HG03342 (cell line): ENCODE measurements around the gene VAMP1.
"Not testable (repeated sequence)": the region's sequence is repeated elsewhere in the genome, so short reads cannot be mapped to it uniquely, and the experiment has no call there.

Experiments
- ATAC-seq: cut with Tn5 transposase; IDR thresholded peaks from one replicate; pipeline ENCODE4 v1.9.1; 2021; ENCODE audit warnings: mild to moderate bottlenecking, moderate library complexity; ENCODE audit not compliant: unreplicated experiment

The VAMP1 gene

DNA sequence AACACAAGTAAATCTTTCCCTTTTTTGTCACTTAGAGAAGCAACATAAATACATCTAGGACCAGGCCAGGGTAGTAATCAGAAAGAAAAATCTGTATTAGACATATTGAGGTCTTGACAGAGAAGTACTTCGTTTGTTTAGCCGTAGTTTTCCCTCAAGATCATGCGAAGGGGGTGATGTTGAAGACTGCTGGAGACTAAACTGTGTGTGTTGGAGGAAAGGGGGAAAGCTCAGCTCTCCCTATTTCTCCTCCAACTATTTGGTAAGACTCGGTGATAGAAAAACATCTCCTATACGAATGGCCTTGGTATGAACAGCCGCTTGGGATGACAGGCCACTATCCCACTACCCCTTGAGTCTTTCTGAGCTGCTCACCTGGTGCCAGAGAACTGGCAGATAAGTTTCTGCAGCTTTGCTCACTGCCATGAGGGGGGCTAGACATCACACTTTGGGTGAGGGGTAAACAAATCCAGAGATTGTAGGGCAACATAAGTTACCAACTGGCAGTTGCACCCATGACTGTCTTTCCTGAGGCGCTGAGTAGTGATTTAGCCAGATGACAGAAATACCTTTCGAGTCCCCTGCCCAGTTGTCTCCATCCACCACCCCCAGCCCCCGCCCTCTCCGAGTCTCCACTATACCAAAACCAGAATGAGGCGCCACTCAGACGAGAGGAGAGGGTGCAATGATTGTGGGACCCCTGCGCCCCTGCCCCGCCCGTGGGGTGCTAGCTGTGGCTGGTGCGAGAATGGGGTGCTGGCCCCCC lies 685 bp downstream of the VAMP1 start:
- no peak for ATAC-seq

DNA sequence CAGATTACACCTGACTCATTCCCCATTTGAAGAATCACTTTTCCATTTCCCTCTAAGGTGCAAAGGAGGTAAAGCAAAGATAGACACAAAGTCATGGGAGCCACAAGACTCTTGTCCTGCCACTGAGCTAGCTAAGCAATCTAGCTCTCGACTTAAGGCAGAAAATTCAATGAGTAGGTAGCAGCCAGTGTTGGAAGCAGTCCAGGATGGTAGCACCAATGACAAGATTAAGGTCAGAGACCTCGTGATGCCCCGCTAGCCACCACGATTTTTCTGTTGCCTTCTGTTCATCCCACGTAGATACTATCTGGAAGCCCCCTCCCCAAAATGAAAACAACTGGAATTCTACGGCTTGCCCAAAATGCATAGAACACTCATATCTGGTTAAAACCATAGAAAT lies 1.4 kb downstream of the VAMP1 start:
- ATAC-seq, result no peak

DNA sequence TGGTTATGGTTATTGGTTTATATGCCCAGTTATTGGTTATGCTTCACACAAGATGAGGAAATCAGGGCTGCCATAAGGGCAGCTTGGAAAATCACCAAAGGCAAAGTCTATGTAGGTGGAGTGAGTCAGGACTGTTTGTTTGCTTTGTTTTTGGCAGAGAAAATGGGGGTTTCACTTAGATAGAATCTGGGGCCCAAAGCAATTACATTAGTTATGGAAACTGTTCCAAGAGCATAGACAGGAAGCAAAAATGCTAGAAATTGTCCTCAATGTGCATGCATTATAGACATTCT lies 2.2 kb downstream of the VAMP1 start:
- ATAC-seq, result no peak

DNA sequence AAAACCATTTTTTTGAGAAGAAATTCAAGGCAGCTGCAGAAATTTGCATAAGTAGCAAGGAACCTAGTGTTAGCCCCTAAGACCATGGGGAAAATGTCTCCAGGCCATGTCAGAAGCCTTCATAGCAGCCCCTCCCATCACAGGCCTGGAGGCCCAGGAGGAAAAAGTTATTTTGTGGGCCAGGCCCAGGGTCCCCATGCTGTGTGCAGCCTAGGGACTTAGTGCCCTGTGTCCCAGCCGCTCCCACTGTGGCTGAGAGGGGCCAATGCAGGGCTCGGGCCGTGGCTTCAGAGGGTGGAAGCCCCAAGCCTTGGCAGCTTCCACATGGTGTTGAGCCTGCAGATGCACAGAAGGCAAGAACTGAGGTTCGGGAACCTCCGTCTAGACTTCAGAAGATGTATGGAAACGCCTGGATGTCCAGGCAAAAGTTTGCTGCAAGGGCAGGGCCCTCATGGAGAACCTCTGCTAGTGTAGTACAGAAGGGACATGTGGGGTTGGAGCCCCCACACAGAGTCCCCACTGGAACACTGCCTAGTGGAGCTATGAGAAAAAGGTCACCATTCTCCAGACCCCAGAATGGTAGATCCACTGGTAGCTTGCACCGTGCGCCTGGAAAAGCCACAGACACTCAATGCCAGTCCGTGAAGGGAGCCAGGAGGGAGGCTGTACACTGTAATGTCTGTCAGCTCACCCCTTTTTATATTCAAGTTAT lies 2.8 kb downstream of the VAMP1 start:
- ATAC-seq, result not testable (repeated sequence)

DNA sequence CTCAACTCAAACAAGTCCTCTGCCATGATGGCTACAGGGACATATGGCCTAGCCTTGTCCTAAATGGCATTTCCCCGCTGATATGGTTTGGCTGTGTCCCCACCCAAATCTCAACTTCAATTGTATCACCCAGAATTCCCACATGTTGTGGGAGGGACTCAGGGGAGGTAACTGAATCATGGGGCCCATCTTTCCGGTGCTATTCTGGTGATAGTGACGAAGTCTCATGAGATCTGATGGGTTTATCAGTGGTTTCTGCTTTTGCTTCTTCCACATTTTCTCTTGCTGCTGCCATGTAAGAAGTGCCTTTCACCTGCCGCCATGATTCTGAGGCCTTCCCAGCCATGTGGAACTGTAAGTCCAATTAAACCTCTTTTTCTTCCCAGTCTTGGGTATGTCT lies 3.7 kb downstream of the VAMP1 start:
- not testable (repeated sequence) for ATAC-seq

DNA sequence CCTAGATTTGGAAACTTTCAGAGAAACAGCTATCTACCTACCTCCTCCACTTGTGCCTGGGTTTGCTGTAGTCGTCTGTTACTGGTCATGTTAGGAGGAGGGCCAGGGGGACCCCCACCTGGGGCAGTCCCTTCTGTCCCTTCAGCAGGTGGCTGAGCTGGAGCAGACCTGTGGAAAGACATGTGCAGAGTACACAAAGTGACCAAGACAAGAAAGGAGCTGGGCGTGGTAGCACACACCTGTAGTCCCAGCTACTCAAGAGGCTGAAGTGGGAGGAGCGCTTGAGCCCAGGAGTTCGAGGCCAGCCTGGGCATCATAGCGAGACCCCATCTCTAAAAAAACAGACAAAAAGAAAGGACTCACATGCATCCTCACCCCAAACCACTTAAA lies 4.3 kb downstream of the VAMP1 start:
- ATAC-seq, result no peak

DNA sequence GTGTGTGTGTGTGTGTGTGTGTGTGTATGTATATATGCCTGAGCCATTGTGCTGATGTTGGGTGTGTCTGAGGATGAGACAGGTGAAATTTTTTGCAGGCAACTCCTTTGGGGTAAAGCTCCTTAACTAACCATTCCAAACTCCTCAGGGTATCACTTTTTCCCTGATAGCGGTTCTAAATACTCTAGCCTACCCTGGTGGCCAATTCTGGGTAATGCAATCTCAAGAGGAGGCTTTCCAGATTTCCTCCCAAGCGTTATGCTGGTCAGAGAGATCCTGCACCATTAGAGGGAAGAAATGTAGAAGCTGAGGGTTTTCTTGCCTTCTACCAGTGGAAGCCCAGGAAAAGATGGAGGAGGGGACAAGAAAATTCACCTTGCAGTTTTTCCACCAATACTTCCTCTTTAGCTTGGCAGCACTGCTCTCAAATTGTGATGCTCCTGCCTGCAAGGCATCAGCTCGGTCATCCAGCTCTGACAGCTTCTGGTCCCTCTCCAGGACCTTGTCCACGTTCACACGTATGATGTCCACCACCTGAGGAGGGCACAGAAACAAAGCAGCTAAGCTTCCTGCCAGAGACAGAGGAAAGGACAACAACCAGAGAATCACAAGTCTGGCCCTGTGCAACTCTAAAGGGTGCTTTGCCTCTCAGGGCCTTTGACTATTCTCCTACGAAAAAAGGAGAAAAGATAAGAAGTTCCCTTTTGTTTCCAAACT lies 4.9 kb downstream of the VAMP1 start:
- no peak for ATAC-seq

DNA sequence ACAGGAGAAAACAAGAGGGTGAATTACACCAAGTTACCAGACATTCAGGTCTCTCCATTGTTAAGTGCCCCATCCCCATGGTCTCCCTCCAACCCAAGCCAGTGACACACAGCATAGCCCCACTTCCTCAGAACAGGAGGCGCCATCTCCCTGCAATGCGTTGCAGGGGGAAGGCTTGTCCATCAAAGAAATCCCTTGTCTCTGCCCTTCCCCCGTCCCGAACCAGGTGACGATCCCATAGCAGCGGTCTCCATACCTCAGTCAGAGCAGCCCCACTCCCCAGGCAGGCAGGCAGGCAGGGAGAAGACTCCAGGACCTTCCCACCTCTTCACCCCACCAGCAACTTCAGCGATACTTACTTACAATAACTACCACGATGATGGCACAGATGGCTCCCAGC lies 5.9 kb downstream of the VAMP1 start:
- no peak for ATAC-seq

DNA sequence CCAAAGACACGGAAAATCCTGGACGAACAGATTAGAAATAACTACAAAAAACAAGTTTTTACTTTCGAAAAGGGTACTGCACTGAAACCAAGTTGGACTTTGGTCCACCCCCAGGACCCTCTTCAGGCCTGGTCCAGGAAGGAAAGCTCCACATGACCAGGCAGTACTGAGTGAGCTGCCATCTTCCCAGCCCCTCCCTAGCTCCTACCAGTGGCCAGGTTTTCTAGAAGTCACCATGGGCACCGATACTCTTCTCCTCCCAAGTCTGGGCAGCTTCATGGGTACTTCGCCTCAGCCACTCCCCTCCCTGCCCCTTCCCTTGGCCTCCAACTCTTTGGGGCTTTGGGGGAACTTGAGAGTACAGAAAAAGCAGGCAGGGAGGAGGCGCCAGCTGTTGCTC lies 6.6 kb downstream of the VAMP1 start:
- no peak for ATAC-seq

DNA sequence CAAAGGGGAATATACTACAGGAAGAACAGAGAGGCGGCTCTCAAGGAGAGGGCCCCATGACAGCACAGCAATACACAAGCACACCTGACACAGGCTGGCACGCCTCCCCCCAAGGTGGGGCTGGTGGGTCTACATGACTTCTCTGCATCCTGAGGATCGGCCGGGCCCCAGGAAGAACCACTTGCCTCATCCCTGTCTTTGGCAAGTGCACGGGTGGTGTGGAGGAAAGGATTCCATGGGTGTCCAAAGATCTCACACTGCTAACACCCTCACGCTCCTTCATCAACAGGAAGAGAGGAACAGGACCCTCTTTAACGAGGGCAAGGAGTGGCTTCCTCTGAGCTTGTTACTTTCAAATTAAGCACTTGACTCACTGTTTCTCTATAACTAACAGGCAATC lies 7.3 kb downstream of the VAMP1 start:
- ATAC-seq, result no peak

DNA sequence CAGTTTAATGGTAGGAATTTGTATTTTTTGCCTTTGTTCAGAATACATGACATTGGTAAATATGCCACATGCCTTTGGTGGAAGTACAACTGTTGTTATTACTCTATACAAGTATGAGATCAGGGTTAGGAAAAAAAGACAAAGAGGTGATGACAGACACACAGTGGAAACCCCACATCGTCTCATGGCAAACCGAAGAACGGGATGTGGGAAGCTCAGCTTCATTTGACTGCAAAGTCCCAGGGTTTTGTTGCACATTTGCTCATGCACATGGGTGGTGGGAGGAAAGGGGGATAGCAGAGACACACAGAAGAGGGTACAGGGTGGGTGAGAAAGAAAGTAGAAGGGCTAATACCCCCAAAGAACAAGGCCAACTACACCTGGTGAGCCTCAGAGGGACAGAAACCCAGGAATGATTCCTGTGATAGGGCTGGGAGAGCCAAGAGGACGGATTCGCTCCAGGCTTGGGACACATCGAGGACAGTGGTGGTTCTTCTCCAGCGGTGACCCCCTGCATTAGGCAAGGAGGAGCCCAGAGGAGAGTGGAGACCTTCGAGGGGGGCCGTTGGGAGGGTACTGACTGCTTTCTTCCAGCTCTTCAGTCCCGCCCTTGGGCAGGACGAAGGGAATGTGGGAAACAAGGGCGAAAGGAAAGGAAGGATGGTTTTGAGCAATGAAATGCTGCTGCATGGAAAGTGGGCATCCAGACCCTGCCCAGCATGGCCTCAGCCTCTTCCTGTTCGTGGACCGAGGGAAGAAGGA lies 8.1 kb downstream of the VAMP1 start:
- ATAC-seq, result no peak

DNA sequence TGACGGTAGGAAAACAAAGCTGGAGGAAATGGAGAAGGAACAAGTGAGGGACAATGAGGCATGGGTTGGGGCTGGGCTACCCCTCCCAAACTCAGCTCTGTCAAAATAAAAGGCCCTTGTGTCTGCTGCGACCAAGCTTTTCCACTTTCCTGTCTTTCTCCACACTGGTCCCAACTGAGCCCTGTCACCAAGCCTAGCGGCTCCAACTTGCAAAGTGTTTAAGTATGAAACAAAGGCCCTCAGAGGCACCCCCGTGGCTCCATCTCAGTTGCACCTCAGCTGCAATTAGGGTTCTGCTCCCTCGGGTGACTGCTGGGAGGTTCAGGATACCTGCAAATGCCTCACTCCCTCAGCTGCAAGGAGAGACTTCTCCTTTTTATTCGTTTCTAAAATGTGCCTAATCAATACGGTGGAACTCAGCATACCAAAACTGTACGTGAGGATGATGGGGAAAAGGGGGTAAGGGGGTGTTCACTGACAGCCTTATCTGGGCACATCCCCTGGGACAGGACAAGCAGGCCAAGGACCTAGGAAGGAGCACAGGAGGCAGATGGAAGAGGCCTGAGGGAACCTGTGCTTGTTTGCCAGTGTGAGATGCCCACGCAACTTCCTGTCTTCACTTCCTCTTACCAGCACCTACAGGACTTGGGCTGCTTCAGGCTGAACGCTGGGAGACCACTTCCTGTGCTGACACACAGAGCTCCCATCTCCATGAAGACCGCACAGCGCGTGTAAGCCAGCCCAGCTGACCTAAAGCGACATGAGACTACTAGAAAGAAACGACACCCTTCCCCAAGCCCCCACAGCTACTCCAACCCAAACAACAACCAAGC lies 8.9 kb downstream of the VAMP1 start:
- ATAC-seq, result peak; percentile 69

DNA sequence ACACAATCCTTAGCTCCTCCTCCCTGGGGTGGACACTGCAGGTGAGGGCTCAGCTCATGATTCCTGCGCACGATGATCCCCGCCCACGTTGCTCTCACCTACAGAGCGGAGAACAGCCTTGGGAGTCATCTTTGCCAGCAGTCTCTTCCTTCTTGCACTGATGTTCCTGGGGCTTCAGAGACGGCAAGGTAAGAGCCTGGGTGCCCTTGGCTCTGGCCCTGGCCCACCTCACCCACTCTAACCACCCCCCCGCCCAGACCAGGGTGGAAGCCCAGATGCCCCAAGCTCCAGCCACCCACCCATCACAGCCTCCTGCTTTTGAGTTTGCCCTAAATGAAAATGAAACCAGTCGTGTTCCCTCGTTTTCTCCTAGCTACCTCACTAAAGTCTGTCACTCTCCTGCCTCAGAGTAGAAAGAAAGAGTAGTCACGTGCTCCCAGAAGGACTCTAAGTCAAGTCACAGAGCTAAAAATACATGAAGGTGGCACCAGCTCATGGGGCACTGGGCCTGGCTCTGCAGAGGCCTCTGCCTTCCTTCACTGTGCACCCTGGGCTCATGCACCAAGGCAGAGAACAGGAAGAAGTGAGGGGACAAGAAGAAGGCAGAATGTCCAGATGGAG lies 9.6 kb downstream of the VAMP1 start:
- no peak for ATAC-seq

DNA sequence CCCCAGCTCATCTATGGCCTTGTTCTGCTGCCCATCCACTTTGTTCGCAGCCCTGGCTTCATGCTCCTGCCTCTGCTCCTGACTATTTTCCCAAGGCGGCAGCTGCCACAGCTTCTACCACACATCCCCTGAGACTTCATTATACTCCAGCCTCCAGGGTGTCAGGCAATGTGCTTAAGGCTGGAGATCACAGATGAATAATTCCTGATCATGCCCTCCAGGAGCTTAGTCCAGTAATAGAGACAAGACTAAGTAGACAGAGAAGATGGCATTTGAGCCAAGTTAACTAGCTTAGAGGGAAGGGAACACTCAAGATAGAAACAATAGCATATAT lies 11.5 kb downstream of the VAMP1 start:
- ATAC-seq, result no peak

DNA sequence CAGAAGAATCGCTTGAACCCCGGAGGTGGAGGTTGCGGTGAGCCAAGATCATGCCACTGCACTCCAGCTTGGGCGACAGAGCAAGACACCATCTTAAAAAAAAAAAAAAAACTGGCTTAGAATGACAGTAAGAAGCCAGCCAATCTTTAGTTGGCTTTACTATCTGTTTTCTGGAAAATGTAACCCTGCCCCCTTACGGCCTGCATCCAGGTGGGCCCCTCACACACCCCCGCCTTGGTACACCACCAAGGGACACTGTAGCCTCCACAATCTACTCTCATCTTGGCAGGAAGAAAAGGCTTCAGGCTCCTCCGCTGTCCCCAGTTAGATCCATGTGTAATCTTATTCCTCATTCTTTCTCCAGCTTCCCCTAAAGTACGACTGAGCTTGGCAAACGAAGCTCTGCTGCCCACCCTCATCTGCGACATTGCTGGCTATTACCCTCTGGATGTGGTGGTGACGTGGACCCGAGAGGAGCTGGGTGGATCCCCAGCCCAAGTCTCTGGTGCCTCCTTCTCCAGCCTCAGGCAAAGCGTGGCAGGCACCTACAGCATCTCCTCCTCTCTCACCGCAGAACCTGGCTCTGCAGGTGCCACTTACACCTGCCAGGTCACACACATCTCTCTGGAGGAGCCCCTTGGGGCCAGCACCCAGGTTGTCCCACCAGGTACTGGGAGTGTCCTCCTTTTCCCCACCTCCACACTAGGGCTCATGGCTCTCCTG lies 12.0 kb downstream of the VAMP1 start:
- ATAC-seq, result no peak

DNA sequence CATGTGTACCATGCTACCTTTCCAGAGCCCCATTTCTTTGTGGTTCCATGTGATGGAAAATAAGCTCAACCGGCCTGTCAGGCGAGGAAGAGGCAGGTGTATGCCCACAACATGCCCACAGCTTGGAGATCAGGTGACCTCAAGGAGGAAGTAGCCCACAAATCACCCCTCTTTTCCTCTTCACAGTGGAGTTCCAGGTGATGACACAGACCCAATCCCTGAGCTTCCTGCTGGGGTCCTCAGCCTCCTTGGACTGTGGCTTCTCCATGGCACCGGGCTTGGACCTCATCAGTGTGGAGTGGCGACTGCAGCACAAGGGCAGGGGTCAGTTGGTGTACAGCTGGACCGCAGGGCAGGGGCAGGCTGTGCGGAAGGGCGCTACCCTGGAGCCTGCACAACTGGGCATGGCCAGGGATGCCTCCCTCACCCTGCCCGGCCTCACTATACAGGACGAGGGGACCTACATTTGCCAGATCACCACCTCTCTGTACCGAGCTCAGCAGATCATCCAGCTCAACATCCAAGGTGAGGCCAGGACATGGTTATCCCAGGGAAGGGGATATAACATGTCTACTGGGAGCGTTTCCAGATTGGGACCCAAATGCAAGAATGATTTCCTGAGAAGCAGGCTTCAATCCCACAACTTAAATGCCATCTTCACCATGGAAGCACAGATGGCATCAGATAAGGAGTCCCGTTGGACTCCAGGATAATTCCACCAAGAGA lies 13.1 kb downstream of the VAMP1 start:
- ATAC-seq, result no peak

DNA sequence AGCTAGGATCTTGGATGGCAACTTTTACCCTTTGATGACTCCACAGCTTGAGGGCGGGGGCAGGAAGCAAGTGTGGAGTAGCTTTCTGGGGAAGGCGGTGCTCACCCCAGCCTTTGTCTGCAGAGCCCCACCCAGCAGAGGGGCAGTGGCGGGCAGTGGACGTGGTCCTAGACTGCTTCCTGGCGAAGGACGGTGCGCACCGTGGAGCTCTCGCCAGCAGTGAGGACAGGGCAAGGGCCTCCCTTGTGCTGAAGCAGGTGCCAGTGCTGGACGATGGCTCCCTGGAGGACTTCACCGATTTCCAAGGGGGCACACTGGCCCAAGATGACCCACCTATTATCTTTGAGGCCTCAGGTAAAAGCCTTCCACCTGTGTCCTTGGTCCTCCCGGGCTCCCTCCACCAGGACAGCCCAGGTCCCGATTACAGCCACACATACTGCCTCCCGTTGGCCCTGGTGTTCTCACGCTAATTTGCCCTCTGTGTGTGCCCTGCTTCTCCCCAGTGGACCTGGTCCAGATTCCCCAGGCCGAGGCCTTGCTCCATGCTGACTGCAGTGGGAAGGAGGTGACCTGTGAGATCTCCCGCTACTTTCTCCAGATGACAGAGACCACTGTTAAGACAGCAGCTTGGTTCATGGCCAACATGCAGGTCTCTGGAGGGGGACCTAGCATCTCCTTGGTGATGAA lies 17.4 kb downstream of the VAMP1 start:
- no peak for ATAC-seq

DNA sequence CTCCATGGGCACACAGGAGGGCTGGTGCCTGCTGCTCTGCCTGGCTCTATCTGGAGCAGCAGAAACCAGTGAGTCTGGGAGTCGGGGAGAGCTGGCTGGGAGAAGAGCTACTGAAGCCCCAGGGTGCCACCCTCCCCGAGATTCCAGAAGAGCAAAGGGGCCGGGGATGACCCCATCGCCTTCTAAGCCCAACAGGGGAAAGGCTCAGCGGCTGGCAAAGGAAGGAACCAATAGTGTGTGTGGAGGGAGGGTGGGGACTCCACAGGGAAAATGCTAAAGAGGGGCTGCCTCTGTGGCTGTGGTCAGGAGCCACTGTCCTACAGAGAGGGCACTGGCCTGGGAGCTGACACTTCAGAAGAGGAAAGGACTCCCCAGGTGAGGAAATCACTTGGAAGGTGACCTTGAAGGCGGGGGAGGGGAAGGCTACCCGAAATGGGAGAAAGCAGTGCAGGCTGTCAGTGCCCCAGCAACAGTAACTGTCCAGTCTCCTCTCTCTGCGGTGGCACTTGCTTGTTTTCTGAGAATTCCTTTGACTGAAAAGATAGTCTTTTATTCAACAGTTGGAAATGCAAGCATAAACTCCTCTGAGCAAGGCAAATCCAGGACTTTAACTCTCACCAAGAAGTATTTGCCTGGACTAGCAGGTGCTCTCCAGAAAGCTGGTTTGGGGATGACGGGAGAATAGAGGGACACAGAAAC lies 18.1 kb downstream of the VAMP1 start:
- ATAC-seq, result no peak
